ENCODE results near the gene MYO9A. TPM values are rescaled to one million over a fixed set of nuclear protein-coding genes. Genes with fewer than 3 reads are reported as not detected.

The MYO9A gene
- total RNA-seq, 1 experiment from 2014 or later: 30.1 TPM

DNA sequence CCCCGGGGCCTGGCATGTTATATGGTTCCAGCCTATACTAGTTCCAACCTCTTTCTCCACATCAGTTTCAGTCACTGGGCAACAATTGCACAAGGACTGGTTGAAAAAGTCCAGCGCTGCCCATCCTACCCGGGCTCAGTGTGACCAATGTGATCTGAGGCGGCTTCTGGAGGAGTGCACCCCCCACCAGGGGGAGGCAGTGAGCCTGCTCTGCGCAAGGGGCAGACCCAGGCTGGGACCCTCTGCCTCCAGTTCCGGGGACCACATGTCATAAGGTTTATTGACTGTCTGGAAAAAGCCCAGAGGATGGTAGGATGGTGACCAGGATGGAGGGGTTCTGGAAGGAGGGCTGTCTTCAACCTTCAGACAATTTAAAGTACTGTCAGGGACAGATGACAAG is 333.2 kb downstream of the MYO9A start:
- Histone ChIP-seq H3K9me3 (ENCODE audit: low read depth, low read length, poor library complexity, severe bottlenecking) (no peaks in the 10 kb centered on the region), H3K27ac (ENCODE audit: low read depth, low read length, poor library complexity, severe bottlenecking) (no peak overlapping the region), H3K27me3 (replicated peaks; ENCODE audit: insufficient read depth, low read depth, low read length, poor library complexity) (no peaks in the 10 kb centered on the region), H3K4me1 (ENCODE audit: insufficient read depth, low read length, poor library complexity, severe bottlenecking) (no peaks in the 10 kb centered on the region), H3K4me3 (ENCODE audit: low read depth, low read length, poor library complexity, severe bottlenecking) (no peak overlapping the region), H3K36me3 (ENCODE audit: insufficient read depth, low read length, poor library complexity, severe bottlenecking) (no peaks in the 10 kb centered on the region)
- DNase-seq (ENCODE audit: low spot score): peak; percentile 28
- CTCF ChIA-PET: interaction anchor here (0.7 to 1.3 kb wide), 2 partner anchors 371 to 379 kb away, joined by 3 to 4 read pairs; no protein-coding TSS in a partner anchor
- POLR2A ChIA-PET (ENCODE audit: low non-redundant PET): no interaction called here
- TF ChIP-seq EZH2 (IDR thresholded peaks at IDR 0.05; ENCODE audit: borderline replicate concordance, low read depth, low read length, poor library complexity, severe bottlenecking): no peak
- TF ChIP-seq, protein P1, sequence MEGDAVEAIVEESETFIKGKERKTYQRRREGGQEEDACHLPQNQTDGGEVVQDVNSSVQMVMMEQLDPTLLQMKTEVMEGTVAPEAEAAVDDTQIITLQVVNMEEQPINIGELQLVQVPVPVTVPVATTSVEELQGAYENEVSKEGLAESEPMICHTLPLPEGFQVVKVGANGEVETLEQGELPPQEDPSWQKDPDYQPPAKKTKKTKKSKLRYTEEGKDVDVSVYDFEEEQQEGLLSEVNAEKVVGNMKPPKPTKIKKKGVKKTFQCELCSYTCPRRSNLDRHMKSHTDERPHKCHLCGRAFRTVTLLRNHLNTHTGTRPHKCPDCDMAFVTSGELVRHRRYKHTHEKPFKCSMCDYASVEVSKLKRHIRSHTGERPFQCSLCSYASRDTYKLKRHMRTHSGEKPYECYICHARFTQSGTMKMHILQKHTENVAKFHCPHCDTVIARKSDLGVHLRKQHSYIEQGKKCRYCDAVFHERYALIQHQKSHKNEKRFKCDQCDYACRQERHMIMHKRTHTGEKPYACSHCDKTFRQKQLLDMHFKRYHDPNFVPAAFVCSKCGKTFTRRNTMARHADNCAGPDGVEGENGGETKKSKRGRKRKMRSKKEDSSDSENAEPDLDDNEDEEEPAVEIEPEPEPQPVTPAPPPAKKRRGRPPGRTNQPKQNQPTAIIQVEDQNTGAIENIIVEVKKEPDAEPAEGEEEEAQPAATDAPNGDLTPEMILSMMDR (conservative IDR thresholded peaks at IDR 0.05; ENCODE audit: low read depth, low read length): peak; percentile 68
- intact Hi-C loops (cut with micrococcal nuclease; ENCODE audit: unreplicated experiment): loop anchor here (5.0 kb wide), 1 partner anchor 373 kb away; no protein-coding TSS in a partner anchor
- no TSS peak for BruUV-seq (replicated peaks)

GRCh38 chr15:71782422-71783165 is 335.4 kb downstream of the MYO9A start:
- H3K27me3 ChIP-seq (replicated peaks; ENCODE audit: insufficient read depth, low read depth, low read length, poor library complexity): no peaks in the 10 kb centered on the region
- H3K9me3 ChIP-seq (ENCODE audit: low read depth, low read length, poor library complexity, severe bottlenecking): no peaks in the 10 kb centered on the region
- ChIA-PET CTCF (interaction anchor here (1.1 kb wide), 1 partner anchor 39 kb away, joined by 10 read pairs; no protein-coding TSS in a partner anchor), POLR2A (ENCODE audit: low non-redundant PET) (no interaction called here)
- BruUV-seq (replicated peaks): no TSS peak
- no peak overlapping the region for H3K27ac ChIP-seq (ENCODE audit: low read depth, low read length, poor library complexity, severe bottlenecking)
- intact Hi-C loops (cut with micrococcal nuclease; ENCODE audit: unreplicated experiment): loop anchor here (5.0 kb wide), 1 partner anchor 375 kb away; no protein-coding TSS in a partner anchor
- no peaks in the 10 kb centered on the region for H3K36me3 ChIP-seq (ENCODE audit: insufficient read depth, low read length, poor library complexity, severe bottlenecking)
- H3K4me3 ChIP-seq (ENCODE audit: low read depth, low read length, poor library complexity, severe bottlenecking): no peak overlapping the region
- TF ChIP-seq, protein P1 (conservative IDR thresholded peaks at IDR 0.05; ENCODE audit: low read depth, low read length): no peak
- no peak for TF ChIP-seq EZH2 (IDR thresholded peaks at IDR 0.05; ENCODE audit: borderline replicate concordance, low read depth, low read length, poor library complexity, severe bottlenecking)
- DNase-seq (ENCODE audit: low spot score): no peak
- no peaks in the 10 kb centered on the region for H3K4me1 ChIP-seq (ENCODE audit: insufficient read depth, low read length, poor library complexity, severe bottlenecking)

- no peaks in the 10 kb centered on the region for H3K9me3 ChIP-seq (ENCODE audit: low read depth, low read length, poor library complexity, severe bottlenecking)
- H3K4me1 ChIP-seq (ENCODE audit: insufficient read depth, low read length, poor library complexity, severe bottlenecking): no peaks in the 10 kb centered on the region
- no peak overlapping the region for H3K27ac ChIP-seq (ENCODE audit: low read depth, low read length, poor library complexity, severe bottlenecking)
- no peaks in the 10 kb centered on the region for H3K27me3 ChIP-seq (replicated peaks; ENCODE audit: insufficient read depth, low read depth, low read length, poor library complexity)
- ChIA-PET POLR2A (ENCODE audit: low non-redundant PET) (no interaction called here), CTCF (interaction anchor here (0.7 to 1.1 kb wide), 2 partner anchors 38 to 290 kb away, joined by 4 to 10 read pairs; no protein-coding TSS in a partner anchor)
- BruUV-seq (replicated peaks): no TSS peak
- TF ChIP-seq, protein P1 (conservative IDR thresholded peaks at IDR 0.05; ENCODE audit: low read depth, low read length): no peak
- TF ChIP-seq EZH2 (IDR thresholded peaks at IDR 0.05; ENCODE audit: borderline replicate concordance, low read depth, low read length, poor library complexity, severe bottlenecking): no peak
- H3K36me3 ChIP-seq (ENCODE audit: insufficient read depth, low read length, poor library complexity, severe bottlenecking): no peaks in the 10 kb centered on the region
- no peak for DNase-seq (ENCODE audit: low spot score)
- no peak overlapping the region for H3K4me3 ChIP-seq (ENCODE audit: low read depth, low read length, poor library complexity, severe bottlenecking)
- intact Hi-C loops (cut with micrococcal nuclease; ENCODE audit: unreplicated experiment): loop anchor here (5.0 kb wide), 1 partner anchor 375 kb away; no protein-coding TSS in a partner anchor
Observed at GRCh38 chr15:71781965-71782265, 336.0 kb downstream of the MYO9A start.
